Measurements from ENCODE around the gene IGFN1.

DNA sequence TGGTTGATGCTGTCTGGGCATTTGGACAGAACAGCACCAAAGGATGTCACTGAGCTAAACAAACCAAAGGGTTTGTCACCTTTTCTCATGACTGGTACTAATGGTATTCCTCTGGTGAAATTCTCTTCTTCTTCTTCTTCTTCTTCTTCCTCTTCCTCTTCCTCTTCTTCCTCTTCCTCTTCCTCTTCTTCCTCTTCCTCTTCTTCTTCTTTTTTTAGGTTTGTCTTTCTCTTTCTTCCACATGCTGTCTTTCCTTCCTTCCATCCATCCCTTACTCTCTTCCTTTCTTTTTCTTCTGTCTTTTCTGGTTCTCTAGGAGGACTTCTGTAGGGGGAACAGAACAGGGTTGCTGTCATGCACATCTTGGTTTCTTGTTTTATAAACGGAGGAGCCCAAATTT is 9.3 kb upstream of the IGFN1 start:
- TF ChIP-seq, protein P1, sequence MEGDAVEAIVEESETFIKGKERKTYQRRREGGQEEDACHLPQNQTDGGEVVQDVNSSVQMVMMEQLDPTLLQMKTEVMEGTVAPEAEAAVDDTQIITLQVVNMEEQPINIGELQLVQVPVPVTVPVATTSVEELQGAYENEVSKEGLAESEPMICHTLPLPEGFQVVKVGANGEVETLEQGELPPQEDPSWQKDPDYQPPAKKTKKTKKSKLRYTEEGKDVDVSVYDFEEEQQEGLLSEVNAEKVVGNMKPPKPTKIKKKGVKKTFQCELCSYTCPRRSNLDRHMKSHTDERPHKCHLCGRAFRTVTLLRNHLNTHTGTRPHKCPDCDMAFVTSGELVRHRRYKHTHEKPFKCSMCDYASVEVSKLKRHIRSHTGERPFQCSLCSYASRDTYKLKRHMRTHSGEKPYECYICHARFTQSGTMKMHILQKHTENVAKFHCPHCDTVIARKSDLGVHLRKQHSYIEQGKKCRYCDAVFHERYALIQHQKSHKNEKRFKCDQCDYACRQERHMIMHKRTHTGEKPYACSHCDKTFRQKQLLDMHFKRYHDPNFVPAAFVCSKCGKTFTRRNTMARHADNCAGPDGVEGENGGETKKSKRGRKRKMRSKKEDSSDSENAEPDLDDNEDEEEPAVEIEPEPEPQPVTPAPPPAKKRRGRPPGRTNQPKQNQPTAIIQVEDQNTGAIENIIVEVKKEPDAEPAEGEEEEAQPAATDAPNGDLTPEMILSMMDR (conservative IDR thresholded peaks at IDR 0.05; ENCODE audit: low read depth, low read length), result no peak
- no peak for TF ChIP-seq EZH2phosphoT487 (IDR thresholded peaks at IDR 0.05; ENCODE audit: borderline replicate concordance, low read length)
